GM18861 (cell line): ENCODE data around the gene LGR4.
"Not testable (repeated sequence)": the region's sequence is repeated elsewhere in the genome, so short reads cannot be mapped to it uniquely, and the experiment has no call there.

Source experiments
- ATAC-seq: cut with Tn5 transposase; IDR thresholded peaks from one replicate; pipeline ENCODE4 v1.9.1; 2021; ENCODE audit not compliant: unreplicated experiment

The LGR4 gene

DNA sequence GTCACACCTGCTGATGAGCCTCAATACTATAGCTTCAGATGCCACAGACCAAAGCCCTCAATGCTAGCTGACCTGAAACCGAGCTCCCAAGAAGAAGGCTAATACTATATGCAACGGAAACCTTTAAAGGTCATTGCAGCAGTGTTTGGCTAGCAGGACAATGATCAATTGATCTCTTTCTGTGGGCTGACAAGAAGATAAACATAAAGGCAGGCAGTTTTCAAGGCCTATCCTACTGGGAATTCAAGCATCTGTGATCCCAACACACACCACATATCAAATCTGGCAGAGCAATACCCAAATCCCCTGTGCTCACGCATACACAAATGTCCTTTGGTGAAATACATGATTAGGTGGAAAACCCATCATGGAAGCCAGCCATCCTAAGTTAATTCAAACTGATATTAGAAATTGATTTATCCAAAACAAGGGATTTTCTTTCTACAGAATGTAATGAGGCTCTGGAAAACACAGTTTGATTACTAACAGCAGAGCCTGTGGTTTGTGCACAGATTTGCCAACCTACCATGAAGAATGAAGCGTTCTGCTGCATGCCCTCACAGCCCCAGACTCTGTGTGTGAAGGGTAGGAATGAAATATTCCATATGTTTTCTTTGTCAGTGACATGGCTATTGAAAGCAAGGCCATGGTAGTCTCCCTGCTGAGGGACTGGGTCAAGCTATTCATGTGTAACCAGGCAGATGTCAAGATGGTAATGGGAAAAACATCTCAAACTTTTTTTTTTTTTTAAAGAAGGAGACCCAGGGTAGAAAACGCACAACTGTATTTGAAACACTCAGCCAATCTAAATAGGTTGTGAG, 12.2 kb downstream of the LGR4 start:
- no peak for ATAC-seq

DNA sequence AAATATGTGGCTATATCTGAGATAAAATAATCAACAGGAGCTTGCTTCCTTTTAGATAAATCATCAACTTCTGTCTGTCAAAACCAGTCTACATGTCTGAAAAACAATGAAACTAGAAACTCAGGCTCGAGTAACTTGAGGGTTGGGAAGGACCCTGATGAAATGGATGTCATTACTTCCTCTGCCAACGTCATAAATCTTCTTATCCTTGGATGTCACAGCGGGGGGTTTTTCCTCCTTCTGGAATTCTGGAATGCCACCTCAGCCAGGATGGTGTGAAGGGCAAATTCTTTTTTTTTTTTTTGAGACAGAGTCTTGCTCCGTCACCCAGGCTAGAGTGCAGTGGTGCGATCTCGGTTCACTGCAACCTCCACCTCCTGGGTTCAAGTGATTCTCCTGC, 13.4 kb downstream of the LGR4 start:
- no peak for ATAC-seq

DNA sequence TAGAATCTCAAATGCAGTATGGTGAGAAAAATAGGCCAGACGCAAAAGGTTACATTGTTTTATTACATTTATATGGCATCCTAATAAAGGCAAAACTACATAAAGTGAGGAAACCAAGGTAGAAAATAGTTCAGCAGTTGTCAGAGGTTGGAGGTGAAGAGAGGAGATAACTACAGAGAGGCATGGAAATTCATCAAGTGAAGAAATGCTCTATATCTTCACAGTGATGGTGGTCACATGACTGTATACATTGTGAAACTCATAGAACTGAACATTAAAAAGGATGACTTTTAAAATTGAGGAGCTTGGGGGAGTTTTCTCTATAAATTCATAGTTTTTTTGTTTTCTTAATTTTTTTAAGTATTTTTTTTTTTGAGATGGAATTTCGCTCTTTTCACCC, 14.4 kb downstream of the LGR4 start:
- ATAC-seq: no peak

DNA sequence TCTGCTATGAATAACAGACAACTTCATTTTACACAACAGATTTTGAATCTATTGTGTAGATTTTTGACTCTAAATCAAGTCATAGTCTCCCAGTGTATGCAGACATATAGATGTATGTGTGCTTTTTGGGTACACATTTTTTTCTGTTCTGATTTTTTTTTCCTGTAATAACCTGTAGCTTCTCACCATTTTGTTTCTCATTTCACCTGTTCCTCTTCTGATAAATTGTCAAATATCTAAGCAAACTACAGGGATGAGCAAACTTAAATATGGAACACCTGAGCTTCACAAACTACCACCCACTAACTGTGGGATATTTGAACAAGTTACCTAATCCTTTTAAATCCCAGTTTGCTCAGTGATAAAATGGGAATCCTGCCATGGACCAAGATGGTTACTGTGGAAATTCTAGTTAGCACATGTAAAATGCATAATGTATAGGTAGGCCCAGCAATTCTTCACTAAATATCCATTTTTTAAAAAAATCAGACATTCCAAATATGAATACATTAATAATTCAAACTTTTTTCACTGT, 15.7 kb downstream of the LGR4 start:
- no peak for ATAC-seq

DNA sequence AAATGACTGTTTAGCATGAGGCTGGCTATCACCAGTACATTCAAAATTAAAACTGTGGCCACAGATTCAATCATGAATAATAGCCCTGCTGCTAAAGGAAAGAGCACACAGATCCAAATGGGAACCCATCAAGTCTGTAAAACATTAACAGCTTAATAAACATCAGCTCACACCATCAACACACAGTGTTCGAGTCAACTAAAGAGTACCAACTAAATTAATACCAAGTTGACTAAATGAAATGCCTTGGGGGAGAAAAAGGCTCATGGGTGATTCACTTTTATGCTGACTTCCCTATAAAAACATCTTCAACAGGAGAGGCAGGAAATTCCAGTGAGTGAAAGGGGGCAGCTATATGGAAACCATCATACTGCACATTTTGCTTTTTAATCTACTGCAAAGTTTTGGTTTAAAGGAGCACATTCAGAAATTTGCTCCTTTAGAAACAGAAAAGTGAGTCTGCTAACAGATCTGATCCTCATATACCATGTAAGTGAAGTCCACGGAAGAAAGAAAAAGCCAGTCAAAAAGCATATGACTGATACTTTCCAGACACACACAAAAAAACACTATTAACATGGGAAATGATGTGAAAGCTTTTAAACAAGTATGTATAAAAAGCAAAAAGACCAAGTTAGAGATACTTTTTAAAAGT, 16.3 kb downstream of the LGR4 start:
- ATAC-seq: no peak

DNA sequence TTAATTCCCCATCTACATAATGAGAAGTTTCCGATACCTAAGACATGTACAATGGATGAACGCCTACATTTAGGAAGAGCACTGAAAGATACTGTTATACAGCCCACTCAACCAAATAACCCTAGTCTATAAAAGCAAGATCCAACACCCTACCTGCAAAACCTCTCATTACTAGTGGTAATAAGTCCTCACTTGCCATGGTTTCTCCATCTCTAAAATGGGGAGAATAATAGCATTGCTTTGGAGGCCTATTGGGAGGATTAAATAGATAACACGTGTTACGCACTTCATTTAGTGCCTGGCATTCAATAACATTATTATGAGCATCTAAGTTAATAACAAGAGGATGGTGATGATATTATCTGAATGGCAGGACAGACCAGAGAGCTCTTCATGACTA, 16.9 kb downstream of the LGR4 start:
- ATAC-seq: no peak

DNA sequence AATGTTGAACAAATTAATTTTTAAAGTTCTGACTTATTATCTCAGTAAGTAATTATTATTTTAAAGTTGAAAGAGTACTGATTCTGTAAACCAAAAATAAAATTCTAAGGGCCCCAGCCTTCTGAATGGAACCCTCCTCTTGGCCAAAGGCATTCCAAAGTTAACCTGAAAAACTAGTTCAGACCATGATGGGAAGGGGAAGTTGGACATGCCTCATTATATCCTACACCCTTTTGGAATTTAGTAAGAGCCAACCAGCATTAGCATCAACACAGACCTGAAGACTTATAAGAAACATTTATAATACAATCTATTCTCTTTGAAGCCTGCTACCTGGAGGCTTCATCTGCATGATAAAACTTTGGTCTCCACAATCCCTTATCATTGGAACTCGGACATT, 18.9 kb downstream of the LGR4 start:
- no peak for ATAC-seq

DNA sequence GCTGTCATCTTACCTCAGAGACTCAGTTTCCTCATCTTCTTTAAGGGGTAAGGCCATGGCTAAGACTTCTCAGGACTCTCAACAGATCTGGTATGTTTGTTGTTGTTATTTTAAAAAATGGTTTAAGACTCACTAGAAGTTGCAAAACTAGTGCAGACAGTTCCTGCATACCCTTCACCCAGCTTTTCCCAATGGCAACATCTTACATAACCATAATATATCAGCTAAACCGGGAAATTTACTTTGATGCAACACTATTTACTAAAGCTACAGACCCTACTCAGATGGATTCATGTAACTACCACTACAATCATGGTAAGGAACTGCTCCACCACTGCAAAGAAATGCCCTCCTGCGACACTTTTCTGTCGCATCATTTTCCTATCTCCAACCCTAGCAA, 20.4 kb downstream of the LGR4 start:
- ATAC-seq: no peak

DNA sequence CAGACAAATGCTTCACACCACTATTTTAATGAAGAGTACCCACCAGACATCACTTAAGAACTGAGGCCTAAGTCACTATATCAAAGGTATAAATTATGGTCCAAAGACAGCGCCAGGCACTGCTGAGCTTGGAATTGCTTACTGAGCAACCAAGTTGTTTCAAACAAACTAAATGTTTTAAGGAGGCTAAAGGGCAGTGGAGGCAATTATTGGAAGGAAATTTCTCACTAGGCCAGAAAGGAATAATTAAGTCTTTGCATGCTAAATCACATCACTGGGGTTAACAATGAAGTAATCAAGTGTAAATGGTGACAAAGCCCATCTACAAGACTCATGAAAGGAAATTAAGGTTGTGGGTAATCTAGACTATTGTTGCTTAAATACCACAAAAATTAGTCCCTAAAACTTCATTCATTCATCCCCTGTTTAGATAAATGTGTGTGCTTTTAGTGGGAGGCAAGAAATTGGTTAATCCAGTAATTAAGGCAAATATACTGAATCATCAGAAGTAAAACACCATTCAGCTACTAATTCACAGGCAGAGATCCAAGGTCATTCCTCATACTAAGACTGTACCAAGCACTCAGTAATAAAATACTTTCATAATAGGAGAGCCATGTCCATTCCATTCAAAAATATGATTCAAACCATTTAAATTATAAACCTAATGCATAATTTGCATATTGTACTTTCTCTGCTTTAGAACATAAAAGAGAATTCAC, 21.2 kb downstream of the LGR4 start:
- no peak for ATAC-seq

DNA sequence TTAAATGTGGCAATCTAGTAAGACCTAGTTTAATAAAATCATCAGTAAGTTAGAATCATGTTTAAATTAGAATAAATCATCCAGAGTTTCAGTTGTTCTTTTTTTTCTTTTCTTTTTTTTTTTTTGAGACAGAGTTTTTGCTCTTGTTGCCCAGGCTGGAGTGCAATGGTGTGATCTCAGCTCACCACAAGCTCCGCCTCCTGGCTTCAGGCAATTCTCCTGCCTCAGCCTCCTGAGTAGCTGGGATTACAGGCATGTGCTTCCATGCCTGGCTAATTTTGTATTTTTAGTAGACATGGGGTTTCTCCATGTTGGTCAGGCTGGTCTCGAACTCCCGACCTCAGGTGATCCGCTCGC, 24.4 kb downstream of the LGR4 start:
- ATAC-seq: not testable (repeated sequence)

DNA sequence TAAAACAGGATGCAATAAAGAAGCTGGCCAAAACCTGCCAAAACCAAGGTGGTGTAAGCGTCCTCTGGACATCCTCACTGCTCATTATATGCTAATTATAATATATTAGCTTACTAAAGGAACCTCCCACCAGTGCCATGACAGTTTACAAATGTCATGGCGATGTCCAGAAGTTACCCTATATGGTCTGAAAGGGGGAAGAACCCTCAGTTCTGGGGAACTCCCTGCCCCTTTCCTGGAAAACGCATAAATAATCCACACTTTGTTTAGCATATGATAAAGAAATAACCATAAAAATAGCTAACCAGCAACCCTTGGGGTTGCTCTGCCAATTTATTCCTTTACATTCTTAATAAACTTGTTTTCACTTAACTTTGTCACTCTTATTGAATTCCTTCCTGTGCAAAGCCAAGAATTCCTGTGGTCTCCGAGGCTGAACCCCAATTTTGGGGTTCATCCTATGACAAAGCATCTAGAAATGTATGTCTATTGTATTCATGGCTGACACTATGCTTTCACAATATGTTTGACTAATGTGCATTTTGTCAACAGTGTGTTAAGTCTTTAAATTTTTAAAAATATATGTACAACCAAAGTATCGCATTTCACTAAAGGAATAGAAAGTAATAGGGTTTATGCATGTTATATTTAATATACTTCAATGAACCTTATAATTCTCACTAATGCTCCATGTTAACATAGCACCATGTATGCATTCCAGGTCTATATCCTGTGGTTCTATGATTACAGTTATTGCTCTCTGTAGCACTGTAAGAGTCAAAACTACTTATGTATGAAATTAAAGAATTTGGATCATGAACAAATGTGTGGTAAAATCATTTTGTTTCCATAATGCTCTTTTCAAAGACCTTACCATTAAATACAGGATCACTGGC, 25.1 kb downstream of the LGR4 start:
- ATAC-seq: no peak

DNA sequence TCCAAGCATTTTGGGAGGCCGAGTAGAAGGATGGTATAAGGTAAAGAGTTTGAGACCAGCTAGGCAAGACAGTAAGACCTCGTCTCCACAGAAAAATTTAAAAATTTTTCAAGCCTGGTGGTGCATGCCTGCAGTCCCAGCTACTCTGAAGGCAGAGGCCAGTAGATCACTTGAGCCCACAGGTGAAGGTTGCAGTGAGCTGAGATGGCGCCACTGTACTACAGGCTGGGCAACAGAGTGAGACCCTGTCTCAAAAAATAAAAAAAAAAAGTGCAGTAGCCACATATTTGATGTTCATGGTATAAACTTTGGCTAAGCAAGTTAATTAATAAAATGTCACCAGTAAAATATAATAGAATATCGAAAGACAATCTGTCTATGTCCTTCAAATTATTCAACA, 27.0 kb downstream of the LGR4 start:
- ATAC-seq: no peak

DNA sequence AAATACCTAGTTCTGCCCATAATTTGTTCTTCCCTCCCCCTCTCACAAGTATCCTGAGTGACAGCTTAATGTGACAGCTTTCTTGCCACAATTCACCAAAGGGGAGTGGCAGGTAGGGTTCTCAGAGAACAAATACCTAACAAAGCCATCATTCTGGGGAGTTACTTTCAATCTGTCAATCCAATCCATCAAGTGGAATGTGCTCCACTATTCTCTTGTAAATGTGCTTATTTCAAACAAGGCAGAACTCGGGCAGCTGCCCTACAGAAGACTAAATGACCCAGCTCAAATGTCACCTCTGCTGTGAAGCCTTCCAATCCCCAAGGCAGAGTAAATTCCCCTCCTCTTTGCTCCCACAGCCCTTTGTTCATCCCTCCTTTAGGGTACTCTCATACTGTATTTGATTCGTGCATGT, 27.8 kb downstream of the LGR4 start:
- no peak for ATAC-seq

DNA sequence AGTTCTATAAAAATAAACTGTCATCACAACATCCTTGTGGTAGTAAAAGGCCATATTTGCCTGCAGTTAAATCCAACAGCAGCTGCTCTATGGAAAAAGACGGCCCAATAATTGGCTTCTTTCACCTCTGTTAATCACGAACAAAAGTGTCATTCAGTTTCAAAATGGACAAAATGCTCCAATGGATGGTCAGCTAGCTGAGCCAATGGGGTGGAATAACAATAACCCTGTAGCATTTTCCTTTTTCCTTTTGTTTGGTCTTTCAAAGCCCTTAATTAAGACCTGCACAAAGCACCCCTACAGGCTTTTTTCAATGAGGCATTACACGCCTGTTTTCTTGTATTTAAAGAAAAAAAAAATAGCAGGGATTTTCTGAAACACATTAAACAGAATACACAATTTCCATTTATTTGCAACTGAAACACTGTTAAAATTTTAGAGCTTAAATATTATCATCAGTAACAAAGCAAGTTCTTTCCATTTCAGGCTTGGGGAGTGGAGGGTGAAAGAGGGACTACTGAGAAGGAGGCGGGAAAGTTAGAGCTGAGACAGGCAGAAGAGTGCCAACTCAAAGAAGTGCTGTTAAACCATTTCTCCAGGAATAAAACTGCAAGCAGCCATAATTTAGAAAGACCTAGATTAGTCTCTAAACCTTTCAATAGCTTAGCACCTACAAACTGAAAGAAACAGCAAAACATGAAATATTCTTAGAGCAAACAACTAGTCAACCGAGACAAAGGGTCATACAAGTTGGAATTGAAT, 28.7 kb downstream of the LGR4 start:
- no peak for ATAC-seq

DNA sequence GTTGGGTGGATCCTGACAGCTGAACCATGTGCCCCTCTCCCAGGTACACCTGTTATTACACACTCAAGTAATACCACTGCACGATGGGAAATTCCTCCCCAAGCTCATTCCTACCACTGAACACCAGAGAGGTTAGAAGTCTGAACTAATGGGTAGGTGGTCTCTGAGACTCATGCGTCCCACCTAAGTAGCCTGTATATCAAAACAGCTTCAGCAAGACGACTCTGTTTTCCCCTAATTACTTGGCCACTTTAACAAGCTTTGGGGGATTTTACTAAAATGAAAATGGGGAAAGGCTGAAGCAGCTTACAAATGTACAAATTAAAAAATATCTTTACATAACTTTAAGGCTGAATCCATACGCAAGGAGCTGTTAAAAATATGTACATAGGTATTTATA, 29.4 kb downstream of the LGR4 start:
- ATAC-seq: no peak

DNA sequence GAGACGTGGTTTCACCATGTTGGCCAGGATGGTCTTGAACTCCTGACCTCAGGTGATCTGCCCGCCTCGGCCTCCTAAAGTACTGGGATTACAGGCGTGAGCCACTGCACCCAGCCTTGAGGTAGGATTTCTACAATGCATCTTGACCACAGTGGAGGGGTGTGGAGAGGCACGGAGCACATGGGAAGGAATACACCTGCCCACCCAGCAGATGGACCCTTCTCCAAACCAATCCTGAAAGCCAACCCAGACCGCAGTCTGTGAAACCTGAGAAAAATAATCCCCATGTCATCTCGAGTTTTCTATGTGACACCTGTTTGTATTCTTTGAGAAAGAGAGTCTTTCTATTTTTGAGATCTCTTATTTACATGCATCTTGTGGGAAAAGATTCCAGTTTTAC, 32.5 kb downstream of the LGR4 start:
- no peak for ATAC-seq

DNA sequence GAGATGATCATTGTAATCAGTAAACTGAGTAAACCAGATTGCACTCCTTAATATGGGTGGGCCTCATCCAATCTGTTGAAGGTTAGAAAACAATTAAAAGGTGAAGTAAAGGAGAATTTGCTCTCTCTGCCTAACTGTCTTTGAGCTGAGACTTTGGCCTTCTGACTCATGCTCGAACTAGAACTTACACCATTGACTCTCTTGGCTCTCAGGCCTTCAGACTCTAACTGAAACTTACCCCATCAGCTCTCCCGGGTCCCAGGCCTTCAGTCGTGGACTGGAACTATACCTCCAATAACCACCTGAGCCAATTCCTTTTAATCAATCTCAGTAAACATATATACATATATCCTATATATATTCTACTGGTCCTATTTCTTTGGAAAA, 34.0 kb downstream of the LGR4 start:
- no peak for ATAC-seq

DNA sequence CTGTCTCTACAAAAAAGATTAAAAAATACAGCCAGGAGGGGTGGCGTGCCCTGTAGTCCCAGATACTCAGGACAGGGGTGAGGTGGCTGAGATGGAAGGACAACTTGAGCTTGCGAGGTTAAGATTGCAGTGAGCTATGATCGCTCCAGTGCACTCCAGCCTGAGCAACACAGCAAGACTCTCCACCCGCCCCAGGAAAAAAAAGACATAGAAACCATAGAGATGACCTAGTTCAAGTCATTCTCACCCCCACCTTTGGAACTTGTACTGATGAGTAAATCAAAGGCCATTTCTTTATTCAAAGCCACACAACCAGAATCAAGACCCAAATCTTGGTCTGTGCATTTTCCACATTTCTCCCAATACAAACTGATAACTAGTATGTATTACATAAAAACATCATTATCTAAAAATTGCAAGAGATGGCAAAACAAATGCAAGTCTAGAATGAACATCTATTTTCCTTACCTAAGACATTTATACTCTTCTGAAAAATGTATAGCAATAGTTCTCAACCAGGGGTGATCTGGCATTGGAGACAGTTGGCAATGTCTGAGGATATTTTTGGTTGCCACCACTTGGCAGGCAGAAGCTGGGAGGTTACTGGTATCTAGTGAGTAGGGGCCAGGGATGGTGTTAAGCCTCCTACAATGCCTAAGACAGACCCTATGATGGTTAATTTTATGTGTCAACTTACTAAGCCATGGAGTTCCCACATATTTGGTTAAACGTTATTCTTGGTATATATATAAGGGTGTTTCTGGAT, 34.6 kb downstream of the LGR4 start:
- ATAC-seq: no peak

DNA sequence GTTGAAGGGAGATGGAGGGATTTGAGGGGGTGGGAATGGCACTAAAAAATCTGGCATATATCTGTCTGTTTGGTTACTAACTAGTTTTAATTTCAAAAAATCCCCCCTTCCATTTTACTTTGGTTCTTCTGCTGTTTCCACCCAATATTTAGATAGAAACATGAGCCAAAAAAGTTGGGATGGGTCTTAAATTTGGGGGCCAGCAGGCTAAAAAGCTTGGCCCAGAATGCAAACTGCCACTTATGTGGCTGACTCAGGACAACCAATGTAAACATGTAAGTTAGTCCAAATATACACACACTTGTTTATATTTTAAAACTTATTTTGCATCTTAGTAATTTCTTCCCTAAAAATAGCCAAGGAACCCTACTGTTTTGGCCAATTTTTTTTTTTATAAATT, 35.7 kb downstream of the LGR4 start:
- ATAC-seq: no peak
